Transverse colon (tissue), 4 donors: ENCODE data around the gene TAS1R1. TPM values are rescaled to one million over a fixed set of nuclear protein-coding genes. Genes with fewer than 3 reads are reported as not detected.

Experiments
- DNase-seq: peaks from one replicate; pipeline ENCODE4 v3.0.0-alpha.2; 2019
- H3K27ac ChIP-seq, 4 donors: fragments of 200-600 bp; sonication (generic); 2 replicates each; pipeline ENCODE4 v1.5.1; 2016 to 2018; ENCODE audit warnings: inconsistent platforms in 4 of 4
- H3K27me3 ChIP-seq: fragments of 200-600 bp; sonication (generic); 2 replicates; pipeline ENCODE4 v1.5.1; 2017; ENCODE audit warnings: inconsistent platforms
- H3K36me3 ChIP-seq, 4 donors: fragments of 200-600 bp; sonication (generic); 2 replicates each; pipeline ENCODE4 v1.5.1; 2017 to 2019; ENCODE audit warnings: inconsistent platforms in 4 of 4
- H3K4me1 ChIP-seq, 4 donors: fragments of 200-600 bp; sonication (generic); 2 replicates each; pipeline ENCODE4 v1.5.1; 2017 to 2020; ENCODE audit warnings: inconsistent platforms in 4 of 4
- H3K4me3 ChIP-seq, 4 donors: fragments of 200-600 bp; sonication (generic); 1 replicate in 1 of 4; 2 replicates in 3 of 4; pipeline versions ENCODE4 v1.5.1 to v1.6.1; 2017 to 2019; ENCODE audit warnings: inconsistent platforms in 4 of 4
- H3K9me3 ChIP-seq, 2 donors: fragments of 200-600 bp; sonication (generic); 2 replicates each; pipeline ENCODE4 v1.5.1; 2017 to 2019; ENCODE audit warnings: inconsistent platforms in 2 of 2
- CTCF ChIP-seq, 5 experiments: fragments of 200-600 bp in 3 of 5; fragments of 450-650 bp in 2 of 5; sonication (generic) in 3 of 5; IDR thresholded peaks; 1 replicate in 2 of 5; 2 replicates in 3 of 5; pipeline ENCODE4 v1.5.1; 2016 to 2017; ENCODE audit warnings: antibody characterized with exemption in 5 of 5, inconsistent platforms in 3 of 5, mild to moderate bottlenecking in 2 of 5, moderate library complexity in 1 of 5
- EP300 ChIP-seq: sonication (generic); formaldehyde crosslinking; IDR thresholded peaks from one replicate; pipeline ENCODE4 v1.6.1; 2017; ENCODE audit warnings: antibody characterized with exemption, low read depth
- POLR2A ChIP-seq: fragments of 450-650 bp; IDR thresholded peaks from one replicate; pipeline ENCODE4 v1.6.1; 2016; ENCODE audit warnings: antibody characterized with exemption, mild to moderate bottlenecking, moderate library complexity
- POLR2AphosphoS5 ChIP-seq, 3 donors: sonication (generic); formaldehyde crosslinking; IDR thresholded peaks; one replicate each; pipeline ENCODE4 v1.6.1; 2016; ENCODE audit warnings: antibody characterized with exemption in 3 of 3
- WGBS, 2 donors: methylation state at CpG; one replicate each; pipeline ENCODE4 v1.1.5; 2018; ENCODE audit warnings: low coverage in 1 of 2; 5-methylcytosine and 5-hydroxymethylcytosine counted together
- in situ Hi-C, 4 donors: fragments of 200-750 bp; cut with MboI; loops; one replicate each; pipeline versions ENCODE4 v1.15.0 to v1.15.1; 2017; ENCODE audit warnings: low sequenced_read_pairs in 3 of 4, low pct_ligation_motif_present in 1 of 4, low pct_unique_long_range_greater_than_20kb in 1 of 4
- intact Hi-C: fragments of 100-400 bp; cut with DNase I; formaldehyde crosslinking; loops from one replicate; pipeline ENCODE4 v1.15.1; 2023; ENCODE audit warnings: low total_unique reads
- total RNA-seq, 4 donors: library from RNA; depleted of rRNA; stranded (reverse); fragments of >200 nt; gene quantifications; one replicate each; pipeline ENCODE4 v1.1.0, GENCODE V29; 2016

Gene TAS1R1
- total RNA-seq, 4 donors from 2014 or later = 0.48 TPM; not detected in 3

GRCh38 chr1:6572653-6573383, 17.7 kb downstream of the TAS1R1 start:
- Histone ChIP-seq H3K9me3 (no peaks in the 10 kb centered on the region), H3K27ac (no peak overlapping the region), H3K27me3 (no peaks in the 10 kb centered on the region), H3K4me1 (no peaks in the 10 kb centered on the region), H3K36me3 (no peaks in the 10 kb centered on the region), H3K4me3 (no peak overlapping the region)
- no peak for DNase-seq
- 20 to 66% methylated on average over 1 to 12 of the region's 12 CpGs for WGBS, 2 donors
- no peak for TF ChIP-seq POLR2AphosphoS5 (IDR thresholded peaks at IDR 0.05)
- TF ChIP-seq CTCF (IDR thresholded peaks at IDR 0.05) = no peak
- TF ChIP-seq EP300 = no peak
- no peak for TF ChIP-seq POLR2A
- in situ Hi-C loops = loop anchor here in 1 of 4 donors (10.0 kb wide), 1 partner anchor 52 kb away; the partner anchor contains the start of gene THAP3
- intact Hi-C loops = no loop called here

- H3K4me1 ChIP-seq = peaks cover under 1 to 1% (median 1%) of the 10 kb centered on the region in 4 donors
- no peaks in the 10 kb centered on the region for H3K9me3 ChIP-seq
- no peak overlapping the region for H3K27ac ChIP-seq
- TF ChIP-seq POLR2A (no peak), CTCF (IDR thresholded peaks at IDR 0.05) (no peak), EP300 (no peak), POLR2AphosphoS5 (IDR thresholded peaks at IDR 0.05) (no peak)
- intact Hi-C loops = no loop called here
- no peaks in the 10 kb centered on the region for H3K27me3 ChIP-seq
- H3K36me3 ChIP-seq = no peaks in the 10 kb centered on the region
- in situ Hi-C loops = loop anchor here in 1 of 4 donors (10.0 kb wide), 1 partner anchor 51 kb away; the partner anchor contains the start of gene THAP3
- WGBS, 2 donors = 90% methylated on average over 8 of the region's 8 CpGs; no CpG with 5 or more reads in 1 of the 2 donors
- no peak overlapping the region for H3K4me3 ChIP-seq
- DNase-seq = no peak
Measured at GRCh38 chr1:6574025-6574620, 19.0 kb downstream of the TAS1R1 start.

- Histone ChIP-seq H3K27ac (no peak overlapping the region), H3K9me3 (no peaks in the 10 kb centered on the region), H3K27me3 (no peaks in the 10 kb centered on the region), H3K4me3 (no peak overlapping the region), H3K36me3 (no peaks in the 10 kb centered on the region), H3K4me1 (peaks cover 5 to 6% (median 5%) of the 10 kb centered on the region in 4 donors)
- no peak for DNase-seq
- WGBS, 2 donors = 60 to 82% methylated on average over 1 to 14 of the region's 14 CpGs
- intact Hi-C loops = no loop called here
- in situ Hi-C loops = loop anchor here in 1 of 4 donors (10.0 kb wide), 1 partner anchor 50 kb away; the partner anchor contains the start of gene THAP3
- no peak for TF ChIP-seq CTCF (IDR thresholded peaks at IDR 0.05)
- no peak for TF ChIP-seq POLR2AphosphoS5 (IDR thresholded peaks at IDR 0.05)
- TF ChIP-seq POLR2A = no peak
- no peak for TF ChIP-seq EP300
Measured at GRCh38 chr1:6574818-6575217, 19.7 kb downstream of the TAS1R1 start.

- Histone ChIP-seq H3K4me3 (no peak overlapping the region), H3K27me3 (no peaks in the 10 kb centered on the region), H3K4me1 (peaks cover 17 to 33% (median 32%) of the 10 kb centered on the region in 4 donors), H3K9me3 (no peaks in the 10 kb centered on the region), H3K27ac (peak overlapping the region in 1 of 4 donors; percentile 98), H3K36me3 (no peaks in the 10 kb centered on the region)
- in situ Hi-C loops (loop anchor here in 1 of 4 donors (10.0 kb wide), 1 partner anchor 47 kb away; the partner anchor contains the start of gene THAP3), intact Hi-C loops (no loop called here)
- TF ChIP-seq POLR2A = no peak
- no peak for TF ChIP-seq POLR2AphosphoS5 (IDR thresholded peaks at IDR 0.05)
- no peak for TF ChIP-seq EP300
- no peak for TF ChIP-seq CTCF (IDR thresholded peaks at IDR 0.05)
- 69 to 78% methylated on average over 2 to 6 of the region's 6 CpGs for whole genome bisulfite sequencing, 2 donors
- DNase-seq = no peak
Measured at GRCh38 chr1:6577831-6578525, 22.9 kb downstream of the TAS1R1 start.
